ENCODE results near the gene ORC5. TPM values are rescaled to one million over a fixed set of nuclear protein-coding genes. Genes with fewer than 3 reads are reported as not detected.

Gene ORC5
- total RNA-seq, 1 donor from 2014 or later, result 20.0 TPM

DNA sequence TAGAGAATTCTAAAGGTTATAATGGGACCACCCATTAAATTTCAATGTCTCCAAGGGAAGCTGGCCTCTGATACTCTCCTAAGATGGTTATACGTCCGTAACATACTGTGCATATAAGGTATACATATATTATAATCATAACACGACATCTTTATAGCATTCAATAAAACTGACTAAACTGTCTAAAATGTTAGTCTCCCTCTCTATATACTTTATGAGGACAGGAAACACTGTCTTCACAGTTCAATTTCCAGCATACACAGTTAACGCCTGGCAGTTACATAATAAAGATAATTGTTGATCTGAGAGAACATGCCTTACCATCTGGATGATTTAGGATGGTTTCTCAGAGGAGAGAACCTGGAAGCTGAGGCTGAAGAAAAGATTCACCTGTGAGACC lies 1.2 kb upstream of the ORC5 start:
- H3K27me3 Mint-ChIP-seq (ENCODE audit: unreplicated experiment), result peaks cover 9% of the 10 kb centered on the region
- TF ChIP-seq, protein P1, sequence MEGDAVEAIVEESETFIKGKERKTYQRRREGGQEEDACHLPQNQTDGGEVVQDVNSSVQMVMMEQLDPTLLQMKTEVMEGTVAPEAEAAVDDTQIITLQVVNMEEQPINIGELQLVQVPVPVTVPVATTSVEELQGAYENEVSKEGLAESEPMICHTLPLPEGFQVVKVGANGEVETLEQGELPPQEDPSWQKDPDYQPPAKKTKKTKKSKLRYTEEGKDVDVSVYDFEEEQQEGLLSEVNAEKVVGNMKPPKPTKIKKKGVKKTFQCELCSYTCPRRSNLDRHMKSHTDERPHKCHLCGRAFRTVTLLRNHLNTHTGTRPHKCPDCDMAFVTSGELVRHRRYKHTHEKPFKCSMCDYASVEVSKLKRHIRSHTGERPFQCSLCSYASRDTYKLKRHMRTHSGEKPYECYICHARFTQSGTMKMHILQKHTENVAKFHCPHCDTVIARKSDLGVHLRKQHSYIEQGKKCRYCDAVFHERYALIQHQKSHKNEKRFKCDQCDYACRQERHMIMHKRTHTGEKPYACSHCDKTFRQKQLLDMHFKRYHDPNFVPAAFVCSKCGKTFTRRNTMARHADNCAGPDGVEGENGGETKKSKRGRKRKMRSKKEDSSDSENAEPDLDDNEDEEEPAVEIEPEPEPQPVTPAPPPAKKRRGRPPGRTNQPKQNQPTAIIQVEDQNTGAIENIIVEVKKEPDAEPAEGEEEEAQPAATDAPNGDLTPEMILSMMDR (IDR thresholded peaks at IDR 0.05), result no peak
- DNase-seq (ENCODE audit: extremely low spot score, unreplicated experiment), result no peak
- H3K9me3 Mint-ChIP-seq (ENCODE audit: unreplicated experiment), result peaks cover 3% of the 10 kb centered on the region
- H3K4me1 Mint-ChIP-seq (ENCODE audit: unreplicated experiment), result peaks cover 33% of the 10 kb centered on the region
- no peak overlapping the region for H3K27ac Mint-ChIP-seq (ENCODE audit: unreplicated experiment)
- H3K4me3 Mint-ChIP-seq (ENCODE audit: unreplicated experiment), result peak overlapping the region; percentile 87
- H3K36me3 Mint-ChIP-seq (ENCODE audit: unreplicated experiment), result no peaks in the 10 kb centered on the region

DNA sequence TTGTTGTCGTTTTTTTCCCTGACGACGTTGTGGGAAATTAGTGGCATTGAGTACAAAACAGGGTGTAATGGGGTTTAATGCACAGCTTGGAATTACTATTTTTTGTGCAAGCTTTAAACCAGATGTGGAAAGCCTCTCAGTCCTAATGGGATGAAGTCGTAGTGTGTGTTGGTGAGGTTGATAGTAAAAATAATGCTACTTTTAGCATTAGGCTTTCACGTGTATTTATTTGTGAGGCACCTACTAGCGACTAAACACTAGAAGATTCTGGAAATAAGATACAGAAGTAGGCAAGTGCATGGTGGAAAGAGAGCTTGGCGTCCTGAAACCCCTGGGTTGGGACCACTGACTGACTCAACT lies 588 bp upstream of the ORC5 start:
- Mint-ChIP-seq H3K27ac (ENCODE audit: unreplicated experiment) (peak overlapping the region; percentile 98), H3K4me3 (ENCODE audit: unreplicated experiment) (peak overlapping the region; percentile 87), H3K27me3 (ENCODE audit: unreplicated experiment) (peaks cover 9% of the 10 kb centered on the region)

DNA sequence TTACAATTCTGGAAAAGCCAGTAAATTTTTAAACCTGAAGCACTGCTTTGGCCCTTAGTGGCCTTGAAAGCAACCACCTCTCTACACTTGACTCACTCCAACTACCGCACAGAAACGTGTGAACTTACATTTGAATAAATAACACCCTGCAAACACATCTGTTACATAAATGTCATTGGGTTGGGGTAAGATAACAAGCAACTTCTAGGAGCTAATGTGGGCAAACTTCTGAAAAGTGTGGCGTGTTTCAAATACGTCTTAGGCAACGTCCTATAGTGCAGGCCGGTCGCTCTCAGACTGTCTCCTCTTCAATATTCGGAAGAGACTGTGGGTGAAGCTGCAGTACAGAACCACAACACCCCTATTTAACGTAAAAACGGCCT lies 474 bp downstream of the ORC5 start:
- Mint-ChIP-seq H3K27me3 (ENCODE audit: unreplicated experiment) (peaks cover 1% of the 10 kb centered on the region), H3K36me3 (ENCODE audit: unreplicated experiment) (peaks cover 8% of the 10 kb centered on the region), H3K9me3 (ENCODE audit: unreplicated experiment) (peaks cover 3% of the 10 kb centered on the region), H3K27ac (ENCODE audit: unreplicated experiment) (peak overlapping the region; percentile 98), H3K4me1 (ENCODE audit: unreplicated experiment) (peaks cover 35% of the 10 kb centered on the region), H3K4me3 (ENCODE audit: unreplicated experiment) (peak overlapping the region; percentile 87)
- no peak for DNase-seq (ENCODE audit: extremely low spot score, unreplicated experiment)
- TF ChIP-seq, protein P1 (IDR thresholded peaks at IDR 0.05), result no peak

More for the DNA sequence above, 588 bp upstream of the ORC5 start:
- Mint-ChIP-seq H3K4me1 (ENCODE audit: unreplicated experiment) (peaks cover 35% of the 10 kb centered on the region), H3K36me3 (ENCODE audit: unreplicated experiment) (peaks cover 3% of the 10 kb centered on the region), H3K9me3 (ENCODE audit: unreplicated experiment) (peaks cover 3% of the 10 kb centered on the region)
- no peak for DNase-seq (ENCODE audit: extremely low spot score, unreplicated experiment)
- TF ChIP-seq, protein P1 (IDR thresholded peaks at IDR 0.05), result no peak

DNA sequence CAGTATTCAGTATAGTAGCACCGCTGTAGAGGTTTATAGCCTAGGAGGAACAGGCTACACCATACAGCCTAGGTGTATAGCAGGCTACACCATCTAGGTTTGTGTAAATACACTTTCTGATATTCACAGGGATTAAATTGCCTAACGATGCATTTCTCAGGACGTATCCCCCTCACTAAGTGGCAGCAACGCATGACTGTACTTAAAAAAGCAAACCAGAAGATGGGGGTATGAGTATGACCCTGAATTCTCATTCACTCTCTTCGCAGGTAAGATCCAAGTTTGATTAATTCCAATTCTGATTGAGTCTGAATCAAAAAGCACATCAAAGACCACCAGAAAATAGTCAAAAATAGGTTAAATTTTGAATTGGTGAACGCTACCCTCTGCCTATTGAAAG lies 972 bp downstream of the ORC5 start:
- peaks cover 13% of the 10 kb centered on the region for H3K36me3 Mint-ChIP-seq (ENCODE audit: unreplicated experiment)
- H3K27me3 Mint-ChIP-seq (ENCODE audit: unreplicated experiment), result no peaks in the 10 kb centered on the region
- peaks cover 3% of the 10 kb centered on the region for H3K9me3 Mint-ChIP-seq (ENCODE audit: unreplicated experiment)
- H3K27ac Mint-ChIP-seq (ENCODE audit: unreplicated experiment), result peak overlapping the region; percentile 98
- TF ChIP-seq, protein P1 (IDR thresholded peaks at IDR 0.05), result no peak
- peak overlapping the region; percentile 87 for H3K4me3 Mint-ChIP-seq (ENCODE audit: unreplicated experiment)
- peaks cover 35% of the 10 kb centered on the region for H3K4me1 Mint-ChIP-seq (ENCODE audit: unreplicated experiment)
- DNase-seq (ENCODE audit: extremely low spot score, unreplicated experiment), result no peak

DNA sequence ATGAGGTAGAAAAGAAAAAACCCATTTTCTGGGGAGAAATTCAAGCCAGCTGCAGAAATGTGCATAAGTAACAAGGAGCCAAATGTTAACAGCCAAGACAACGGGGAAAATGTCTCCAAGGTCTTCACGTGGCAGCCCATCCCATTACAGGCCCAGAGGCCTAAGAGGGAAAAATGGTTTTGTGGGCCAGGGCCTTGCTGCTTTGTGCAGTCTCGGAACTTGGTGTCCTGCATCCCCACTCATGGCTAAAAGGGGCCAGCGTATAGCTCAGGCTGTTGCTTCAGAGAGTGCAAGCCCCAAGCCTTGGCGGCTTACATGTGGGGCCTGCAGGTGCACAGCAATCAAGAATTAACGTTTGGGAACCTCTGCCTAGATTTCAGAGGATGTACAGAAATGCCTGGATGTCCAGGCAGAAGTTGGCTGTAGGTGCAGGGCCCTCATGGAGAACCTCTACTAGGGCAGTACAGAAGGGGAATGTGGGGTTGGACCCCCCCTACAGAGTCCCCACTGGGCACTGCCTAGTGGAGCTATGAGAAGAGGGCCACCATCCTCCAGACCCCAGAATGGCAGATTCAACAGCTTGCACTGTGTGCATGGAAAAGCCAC lies 9.0 kb downstream of the ORC5 start:
- TF ChIP-seq, protein P1 (IDR thresholded peaks at IDR 0.05), result no peak
- peaks cover 5% of the 10 kb centered on the region for H3K9me3 Mint-ChIP-seq (ENCODE audit: unreplicated experiment)
- H3K27me3 Mint-ChIP-seq (ENCODE audit: unreplicated experiment), result no peaks in the 10 kb centered on the region
- H3K36me3 Mint-ChIP-seq (ENCODE audit: unreplicated experiment), result peaks cover 48% of the 10 kb centered on the region
- H3K4me1 Mint-ChIP-seq (ENCODE audit: unreplicated experiment), result peaks cover 1% of the 10 kb centered on the region
- H3K4me3 Mint-ChIP-seq (ENCODE audit: unreplicated experiment), result no peak overlapping the region
- H3K27ac Mint-ChIP-seq (ENCODE audit: unreplicated experiment), result no peak overlapping the region
- no peak for DNase-seq (ENCODE audit: extremely low spot score, unreplicated experiment)
